GM21360 (cell line): ENCODE measurements around the gene SPATS2L.

Experiments
- ATAC-seq: cut with Tn5 transposase; IDR thresholded peaks from one replicate; pipeline ENCODE4 v1.9.1; 2021; ENCODE audit warnings: mild to moderate bottlenecking, moderate library complexity; ENCODE audit not compliant: unreplicated experiment

SPATS2L gene

DNA sequence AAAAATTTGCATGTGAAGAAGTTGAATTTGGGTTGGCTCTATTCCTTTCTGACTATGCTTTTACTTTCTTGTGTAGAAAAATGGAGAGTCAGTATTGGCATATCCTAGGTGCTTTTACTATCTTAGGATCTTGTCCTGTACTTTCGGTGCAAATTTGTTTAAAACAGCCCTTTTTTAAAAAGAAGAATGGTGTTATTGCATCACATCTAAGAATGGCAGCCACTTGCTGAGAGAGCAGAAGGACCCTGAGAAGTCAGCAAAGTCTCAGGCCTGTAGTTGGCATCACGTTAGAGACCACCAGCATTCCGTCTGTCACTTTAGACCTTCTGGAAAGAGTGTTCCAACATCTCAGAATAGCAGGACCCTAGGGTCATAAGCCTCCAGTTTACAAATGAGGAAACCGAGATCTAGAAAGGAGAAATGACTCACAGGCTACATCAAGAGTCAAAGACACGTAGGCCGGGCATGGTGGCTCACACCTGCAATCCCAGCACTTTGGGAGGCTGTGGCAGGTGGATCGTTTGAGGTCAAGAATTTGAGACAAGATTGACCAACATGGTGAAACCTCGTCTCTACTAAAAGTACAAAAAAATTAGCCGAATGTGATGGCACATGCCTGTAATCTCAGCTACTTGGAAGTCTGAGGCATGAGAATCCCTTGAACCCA, 42.5 kb downstream of the SPATS2L start:
- ATAC-seq, result no peak

DNA sequence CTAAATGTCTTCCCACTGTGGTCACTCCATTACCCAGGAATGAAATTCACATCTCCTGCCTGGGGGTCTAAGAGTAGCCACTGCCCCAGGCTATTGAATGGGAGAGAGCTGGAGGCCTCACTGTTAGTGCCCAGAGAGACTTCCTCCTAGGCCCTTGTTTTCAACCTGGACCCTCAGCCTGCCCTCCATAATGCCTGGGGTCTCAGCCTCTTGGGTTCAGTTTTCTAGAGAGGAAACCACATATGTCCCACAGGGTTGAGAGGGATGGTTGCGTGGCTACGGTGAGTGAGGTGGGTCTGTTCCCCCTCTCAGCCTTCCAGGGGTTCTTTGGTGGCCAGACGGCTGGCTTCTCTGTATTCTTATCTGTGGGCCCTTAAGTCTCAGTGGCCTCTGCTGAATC, 43.4 kb downstream of the SPATS2L start:
- no peak for ATAC-seq

DNA sequence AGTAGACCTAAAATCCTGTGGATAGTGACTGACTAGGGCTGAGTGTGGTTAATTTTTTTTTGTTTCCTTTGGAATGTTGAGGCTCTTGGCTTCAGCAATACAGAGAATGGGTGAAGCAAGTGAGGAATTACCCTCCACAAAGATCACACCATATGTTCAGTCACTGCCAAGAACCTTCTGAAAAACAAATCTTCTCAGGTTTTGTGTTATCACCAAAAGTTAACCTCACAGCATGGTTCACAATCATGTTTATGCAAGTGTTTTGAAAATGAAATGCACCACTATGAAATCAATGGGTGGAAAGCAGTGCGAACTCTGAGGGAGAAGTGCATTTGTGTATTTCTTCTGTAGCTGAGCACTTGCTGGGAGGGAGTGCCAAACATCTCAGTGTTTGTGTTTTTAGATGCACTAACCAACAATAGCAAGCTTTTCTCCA, 44.4 kb downstream of the SPATS2L start:
- no peak for ATAC-seq

- ATAC-seq, result no peak
Measured at GRCh38 chr2:200351815-200352214, 45.3 kb downstream of the SPATS2L start.

GRCh38 chr2:200352636-200353035, 46.1 kb downstream of the SPATS2L start:
- no peak for ATAC-seq

GRCh38 chr2:200353120-200353519, 46.6 kb downstream of the SPATS2L start:
- ATAC-seq, result no peak

DNA sequence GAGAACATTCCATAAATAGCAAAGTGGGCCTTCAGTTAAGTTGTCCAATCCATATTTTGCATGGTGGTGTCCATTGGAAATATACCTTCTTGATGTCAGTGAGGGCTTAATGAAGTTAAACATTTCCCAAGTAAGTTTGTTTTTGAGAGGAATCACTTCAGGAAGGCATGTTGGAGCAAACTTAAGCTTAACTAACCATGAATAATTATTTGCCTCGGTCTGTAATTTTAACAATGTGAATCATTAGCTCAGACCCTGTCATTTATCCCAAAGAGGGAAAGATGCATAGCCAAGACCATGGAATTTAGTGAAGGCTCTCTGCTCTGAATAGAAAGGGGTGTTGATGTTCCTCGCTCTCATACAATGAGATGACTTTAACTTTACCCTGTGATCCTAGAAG, 47.4 kb downstream of the SPATS2L start:
- no peak for ATAC-seq

- ATAC-seq, result no peak
Measured at GRCh38 chr2:200354833-200355751, 48.6 kb downstream of the SPATS2L start.

- ATAC-seq, result no peak
Measured at GRCh38 chr2:200356321-200356720, 49.8 kb downstream of the SPATS2L start.

DNA sequence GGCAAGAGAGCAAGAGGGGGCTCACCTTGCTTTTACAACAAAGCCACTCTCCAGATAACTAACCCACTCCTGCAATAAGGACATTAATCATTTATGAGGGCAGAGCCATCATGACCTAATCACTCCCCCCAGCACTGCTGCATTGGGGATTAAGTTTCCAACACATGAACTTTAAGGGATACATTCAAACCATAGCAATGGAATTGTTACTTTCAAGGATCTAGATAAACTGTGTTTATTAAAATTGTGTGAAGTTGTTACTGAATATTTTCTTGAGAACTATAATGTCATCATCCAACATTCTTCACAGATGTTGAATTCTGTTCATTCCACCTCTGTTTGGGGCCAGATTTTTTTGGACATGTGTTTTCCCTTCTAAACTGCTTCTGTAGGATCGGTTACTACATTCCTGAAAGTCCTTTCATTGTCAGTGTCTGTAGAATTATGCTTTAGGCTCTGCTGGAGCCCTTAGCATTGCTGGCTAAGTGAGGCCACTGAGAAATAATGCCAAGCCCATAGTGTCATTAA, 50.4 kb downstream of the SPATS2L start:
- no peak for ATAC-seq

DNA sequence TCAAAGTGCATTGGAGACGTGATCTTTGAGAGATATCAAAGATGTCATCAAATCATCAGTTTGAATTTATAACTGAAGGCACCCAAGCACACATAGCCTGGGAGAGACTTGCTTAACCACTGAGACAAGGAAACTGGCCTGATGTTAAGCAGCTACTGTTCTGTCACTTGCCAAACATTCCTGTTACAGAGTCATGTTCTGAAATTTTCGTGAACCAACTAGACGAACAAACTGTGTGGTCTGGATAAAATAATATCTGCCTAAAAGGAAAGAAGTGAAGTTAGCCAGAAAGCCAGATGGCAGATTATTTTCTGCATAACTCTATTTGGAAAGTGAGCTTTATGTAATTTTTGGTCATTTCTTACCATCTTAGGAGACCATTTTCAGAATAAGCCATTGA, 51.4 kb downstream of the SPATS2L start:
- ATAC-seq, result no peak

DNA sequence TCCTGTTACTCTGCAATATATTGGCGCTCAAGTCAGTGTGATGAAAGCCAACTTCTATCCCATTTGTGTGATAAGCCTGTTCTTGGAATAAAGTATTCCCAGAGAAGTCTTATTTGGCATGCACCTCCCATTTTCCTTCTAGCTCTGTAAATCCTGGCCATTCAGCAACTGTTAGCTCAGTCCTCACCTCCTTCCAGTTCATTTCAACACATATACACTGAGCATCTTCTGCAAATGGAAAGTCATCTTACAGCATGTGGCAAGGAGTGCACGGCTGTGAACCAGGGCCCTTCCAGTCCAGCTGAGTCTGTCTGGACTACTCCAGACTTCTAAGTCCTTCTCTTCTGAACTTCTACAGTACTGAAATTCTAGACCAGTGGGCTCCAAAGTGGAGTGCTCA, 53.1 kb downstream of the SPATS2L start:
- no peak for ATAC-seq

DNA sequence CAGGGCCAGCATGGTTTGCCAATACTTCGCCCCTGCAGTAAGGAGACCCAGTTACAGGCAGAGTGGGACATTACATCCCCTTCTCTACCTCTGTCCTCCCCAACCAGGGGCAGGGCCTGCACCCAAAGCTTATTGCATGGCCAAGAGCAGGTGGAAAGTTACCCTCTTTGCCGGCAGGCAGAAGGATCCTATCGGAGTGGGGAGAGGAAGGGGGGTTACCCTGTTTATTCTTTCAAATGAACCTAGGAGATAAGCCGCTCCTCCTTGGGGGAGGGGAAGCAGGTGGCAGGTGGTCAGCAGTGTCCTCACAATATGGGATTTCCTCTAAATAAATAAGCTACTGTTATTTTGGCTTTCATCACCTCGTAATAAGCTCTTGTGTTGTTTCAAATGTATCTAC, 53.9 kb downstream of the SPATS2L start:
- no peak for ATAC-seq

DNA sequence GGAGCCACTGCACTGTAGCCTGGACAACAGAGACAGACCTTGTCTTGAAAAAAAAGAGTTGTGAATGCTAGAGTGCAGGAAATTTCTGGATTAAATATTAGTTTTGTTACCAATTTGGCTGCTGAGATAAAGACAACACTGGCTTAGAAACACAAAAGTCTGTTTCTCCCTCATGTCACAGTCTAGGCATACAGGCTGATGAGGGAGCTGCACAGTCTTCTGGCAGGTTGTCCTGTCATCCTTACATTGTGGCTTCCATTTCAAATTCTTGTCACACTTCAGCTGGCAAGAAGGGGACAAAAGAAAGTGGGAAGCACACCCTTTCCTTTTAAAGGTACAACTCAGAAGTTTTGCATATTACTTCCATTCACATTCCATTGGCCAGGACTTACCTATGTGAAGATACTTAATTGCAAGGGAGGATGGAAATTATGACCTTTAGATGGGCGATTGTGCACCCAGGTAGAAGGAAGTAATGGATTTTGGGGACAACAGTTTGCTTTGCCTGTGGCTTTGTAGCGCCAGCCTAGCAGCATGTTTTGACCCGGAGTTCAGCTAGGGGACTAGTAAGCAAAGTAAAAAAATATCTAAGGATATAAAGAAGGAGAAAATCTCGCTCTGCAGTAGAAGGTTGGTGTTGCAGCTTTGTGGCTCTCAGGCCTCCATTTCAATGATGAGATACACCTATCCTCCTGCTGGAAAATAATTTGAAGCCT, 55.9 kb downstream of the SPATS2L start:
- no peak for ATAC-seq

GRCh38 chr2:200363279-200363678, 56.8 kb downstream of the SPATS2L start:
- no peak for ATAC-seq

- no peak for ATAC-seq
Measured at GRCh38 chr2:200364142-200364541, 57.6 kb downstream of the SPATS2L start.

DNA sequence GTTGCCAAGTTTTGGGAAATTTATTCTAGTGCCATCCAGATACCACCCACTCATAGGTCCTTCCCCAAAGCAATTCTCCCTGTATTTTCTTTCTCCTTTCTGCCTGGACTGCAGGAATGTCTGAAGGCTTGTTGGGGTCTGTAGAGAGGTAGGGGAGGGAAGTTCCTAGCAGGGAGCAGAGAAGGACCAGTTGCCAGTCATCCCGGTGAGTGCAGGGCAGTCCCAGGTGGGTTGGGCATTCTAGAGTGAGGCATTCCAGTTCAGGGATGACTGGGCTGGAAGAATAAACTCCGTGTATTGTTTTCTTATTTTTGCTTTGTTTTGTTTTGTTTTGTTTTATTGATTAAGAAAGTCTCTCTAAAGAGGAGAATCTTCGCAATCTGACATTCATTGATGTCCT, 58.1 kb downstream of the SPATS2L start:
- ATAC-seq, result no peak

GRCh38 chr2:200365209-200365608, 58.7 kb downstream of the SPATS2L start:
- no peak for ATAC-seq

DNA sequence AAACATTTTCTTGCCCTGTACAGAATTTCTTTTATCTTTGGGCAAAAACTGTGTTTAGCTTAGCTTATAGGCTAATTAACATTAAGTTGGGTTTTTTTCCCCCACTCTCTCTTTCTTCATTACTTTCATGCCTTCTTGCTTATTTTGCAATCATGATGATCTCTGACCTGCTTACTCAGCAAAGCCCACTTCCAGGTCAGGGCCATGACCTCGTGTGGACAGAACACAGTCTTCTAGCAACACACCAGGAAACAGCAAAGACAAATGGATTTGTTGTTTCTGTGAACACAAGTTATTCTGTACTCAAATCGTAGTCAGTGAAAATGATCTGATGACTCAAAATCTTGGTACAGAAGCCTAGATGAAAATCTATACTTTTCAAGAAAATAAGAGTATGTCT, 60.7 kb downstream of the SPATS2L start:
- no peak for ATAC-seq

DNA sequence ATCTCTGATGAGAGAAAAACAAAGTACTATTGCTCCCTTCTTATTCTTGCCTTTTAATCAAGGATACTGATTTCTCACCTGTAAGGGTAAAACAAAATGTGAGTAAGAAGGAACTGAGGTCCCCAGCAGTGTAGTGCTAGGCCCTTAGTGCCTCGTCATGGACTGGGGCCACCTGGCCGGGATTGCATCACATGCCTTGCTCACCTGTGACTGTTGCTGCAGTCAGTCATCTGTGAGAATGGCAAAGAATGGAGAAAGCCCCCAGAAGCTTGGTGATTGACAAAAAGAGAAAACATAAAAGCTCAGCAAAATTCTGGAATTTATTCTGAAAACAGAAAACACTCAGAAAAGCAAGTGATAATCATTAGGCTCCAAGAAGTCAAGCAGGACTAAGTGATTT, 63.4 kb downstream of the SPATS2L start:
- ATAC-seq, result no peak

GRCh38 chr2:200373231-200373630, 66.7 kb downstream of the SPATS2L start:
- ATAC-seq, result peak; percentile 43
